GM12892 (cell line): Measurements from ENCODE around the gene RPF1.

ENCODE experiments used
- POLR2A ChIP-seq: IDR thresholded peaks from 2 replicates; pipeline ENCODE4 v1.6.1; 2011; ENCODE audit warnings: low read depth, low read length, control low read depth
- POLR2AphosphoS5 ChIP-seq: IDR thresholded peaks from 2 replicates; pipeline ENCODE4 v1.6.1; 2011; ENCODE audit warnings: low read depth, low read length, control low read depth
- TAF1 ChIP-seq: IDR thresholded peaks from 2 replicates; pipeline ENCODE4 v1.6.1; 2011; ENCODE audit warnings: low read depth, mild to moderate bottlenecking, control low read depth, low read length, borderline replicate concordance

- TF ChIP-seq POLR2AphosphoS5 (no peak), POLR2A (no peak), TAF1 (no peak)
Observed at GRCh38 chr1:84489766-84490165, 10.7 kb downstream of the RPF1 start.
